Stomach smooth muscle (tissue), 2 donors: ENCODE measurements around the gene SMARCB1.

Experiments used
- H3K27ac ChIP-seq: one replicate; pipeline ENCODE4 v1.7.0; 2013; ENCODE audit warnings: mild to moderate bottlenecking, low read length, inconsistent platforms
- H3K27me3 ChIP-seq, 2 donors: one replicate each; pipeline ENCODE4 v1.7.0; 2013; ENCODE audit warnings: low read length in 2 of 2; ENCODE audit not compliant: insufficient read depth in 2 of 2, control insufficient read depth in 1 of 2
- H3K36me3 ChIP-seq, 2 donors: one replicate each; pipeline ENCODE4 v1.7.0; 2013; ENCODE audit warnings: low read length in 2 of 2; ENCODE audit not compliant: control insufficient read depth in 2 of 2, insufficient read depth in 2 of 2
- H3K4me1 ChIP-seq: one replicate; pipeline ENCODE4 v1.7.0; 2013; ENCODE audit warnings: low read length; ENCODE audit not compliant: control insufficient read depth, insufficient read depth
- H3K4me3 ChIP-seq, 2 donors: one replicate each; pipeline ENCODE4 v1.7.0; 2013; ENCODE audit warnings: low read length in 2 of 2
- H3K9ac ChIP-seq, 2 donors: one replicate each; pipeline ENCODE4 v1.7.0; 2013; ENCODE audit warnings: low read length in 2 of 2, mild to moderate bottlenecking in 1 of 2
- H3K9me3 ChIP-seq, 2 donors: one replicate each; pipeline ENCODE4 v1.7.0; 2013; ENCODE audit warnings: low read length in 2 of 2; ENCODE audit not compliant: control insufficient read depth in 2 of 2
- donor health status: healthy.
- donor health status: Pancreatic carcinoma.

SMARCB1 gene

GRCh38 chr22:23840026-23840425 is 53.3 kb downstream of the SMARCB1 start:
- no peak overlapping the region for H3K9ac ChIP-seq
- H3K27ac ChIP-seq, result no peak overlapping the region
- peaks cover 22% of the 10 kb centered on the region for H3K4me1 ChIP-seq
- no peaks in the 10 kb centered on the region for H3K27me3 ChIP-seq
- H3K4me3 ChIP-seq, result no peak overlapping the region
- H3K9me3 ChIP-seq, result no peaks in the 10 kb centered on the region
- H3K36me3 ChIP-seq, result peaks cover 3% of the 10 kb centered on the region in 2 donors

- Histone ChIP-seq H3K4me3 (no peak overlapping the region), H3K4me1 (peaks cover 19% of the 10 kb centered on the region), H3K9me3 (no peaks in the 10 kb centered on the region), H3K9ac (no peak overlapping the region), H3K36me3 (no peaks in the 10 kb centered on the region), H3K27ac (no peak overlapping the region), H3K27me3 (no peaks in the 10 kb centered on the region)
Measured at GRCh38 chr22:23841292-23841691, 54.5 kb downstream of the SMARCB1 start.

GRCh38 chr22:23841736-23842445 is 55.1 kb downstream of the SMARCB1 start:
- H3K4me3 ChIP-seq, result no peak overlapping the region
- H3K27ac ChIP-seq, result no peak overlapping the region
- no peaks in the 10 kb centered on the region for H3K9me3 ChIP-seq
- H3K4me1 ChIP-seq, result peaks cover 19% of the 10 kb centered on the region
- H3K36me3 ChIP-seq, result no peaks in the 10 kb centered on the region
- no peak overlapping the region for H3K9ac ChIP-seq
- no peaks in the 10 kb centered on the region for H3K27me3 ChIP-seq

- Histone ChIP-seq H3K27ac (no peak overlapping the region), H3K4me3 (no peak overlapping the region), H3K27me3 (no peaks in the 10 kb centered on the region), H3K4me1 (peaks cover 19% of the 10 kb centered on the region), H3K9ac (no peak overlapping the region), H3K36me3 (no peaks in the 10 kb centered on the region), H3K9me3 (no peaks in the 10 kb centered on the region)
Measured at GRCh38 chr22:23842599-23842998, 55.8 kb downstream of the SMARCB1 start.

GRCh38 chr22:23844739-23845202 is 58.0 kb downstream of the SMARCB1 start:
- peaks cover 13% of the 10 kb centered on the region for H3K4me1 ChIP-seq
- H3K27ac ChIP-seq, result no peak overlapping the region
- no peaks in the 10 kb centered on the region for H3K36me3 ChIP-seq
- no peaks in the 10 kb centered on the region for H3K9me3 ChIP-seq
- H3K9ac ChIP-seq, result no peak overlapping the region
- H3K27me3 ChIP-seq, result no peaks in the 10 kb centered on the region
- no peak overlapping the region for H3K4me3 ChIP-seq

GRCh38 chr22:23845265-23846080 is 58.7 kb downstream of the SMARCB1 start:
- Histone ChIP-seq H3K36me3 (no peaks in the 10 kb centered on the region), H3K27ac (no peak overlapping the region), H3K4me1 (peaks cover 13% of the 10 kb centered on the region), H3K9ac (no peak overlapping the region), H3K9me3 (no peaks in the 10 kb centered on the region), H3K27me3 (no peaks in the 10 kb centered on the region), H3K4me3 (no peak overlapping the region)

GRCh38 chr22:23846081-23846469 is 59.3 kb downstream of the SMARCB1 start:
- Histone ChIP-seq H3K27me3 (no peaks in the 10 kb centered on the region), H3K4me3 (no peak overlapping the region), H3K27ac (no peak overlapping the region), H3K4me1 (peaks cover 13% of the 10 kb centered on the region), H3K9me3 (no peaks in the 10 kb centered on the region), H3K36me3 (no peaks in the 10 kb centered on the region), H3K9ac (no peak overlapping the region)

- no peak overlapping the region for H3K4me3 ChIP-seq
- H3K36me3 ChIP-seq, result no peaks in the 10 kb centered on the region
- H3K27ac ChIP-seq, result no peak overlapping the region
- no peaks in the 10 kb centered on the region for H3K9me3 ChIP-seq
- peaks cover 13% of the 10 kb centered on the region for H3K4me1 ChIP-seq
- H3K27me3 ChIP-seq, result no peaks in the 10 kb centered on the region
- H3K9ac ChIP-seq, result no peak overlapping the region
Measured at GRCh38 chr22:23847310-23847920, 60.6 kb downstream of the SMARCB1 start.

- Histone ChIP-seq H3K9me3 (no peaks in the 10 kb centered on the region), H3K27ac (no peak overlapping the region), H3K4me1 (peaks cover 13% of the 10 kb centered on the region), H3K4me3 (no peak overlapping the region), H3K27me3 (no peaks in the 10 kb centered on the region), H3K9ac (no peak overlapping the region), H3K36me3 (no peaks in the 10 kb centered on the region)
Measured at GRCh38 chr22:23847991-23848864, 61.5 kb downstream of the SMARCB1 start.
